ENCODE measurements around the gene CTDSPL. TPM values are rescaled to one million over a fixed set of nuclear protein-coding genes. Genes with fewer than 3 reads are reported as not detected.

Gene CTDSPL
- total and polyA plus RNA-seq, 2 donors, result 36.9 to 58.2 TPM

GRCh38 chr3:37862219-37862902 lies 681 bp downstream of the CTDSPL start:
- 4% methylated on average over 38 of the region's 38 CpGs for WGBS
- DNase-seq (ENCODE audit: extremely low spot score), result no peak
- Histone ChIP-seq H3K36me3 (ENCODE audit: insufficient read depth) (no peaks in the 10 kb centered on the region), H3K4me3 (ENCODE audit: low read depth, low read length) (peak overlapping the region; percentile 95), H3K27ac (ENCODE audit: low read depth) (peak overlapping the region; percentile 48), H3K4me1 (ENCODE audit: insufficient read depth) (peaks cover 4% of the 10 kb centered on the region)

- Histone ChIP-seq H3K4me1 (ENCODE audit: insufficient read depth) (peaks cover 4% of the 10 kb centered on the region), H3K36me3 (ENCODE audit: insufficient read depth) (no peaks in the 10 kb centered on the region), H3K27ac (ENCODE audit: low read depth) (peak overlapping the region; percentile 57), H3K4me3 (ENCODE audit: low read depth, low read length) (peak overlapping the region; percentile 95)
- 38% methylated on average over 13 of the region's 13 CpGs for WGBS
- no peak for DNase-seq (ENCODE audit: extremely low spot score)
Measured at GRCh38 chr3:37862903-37863815, 1.5 kb downstream of the CTDSPL start.

- 48% methylated on average over 5 of the region's 5 CpGs for WGBS
- Histone ChIP-seq H3K27ac (ENCODE audit: low read depth) (peak overlapping the region; percentile 6), H3K4me3 (ENCODE audit: low read depth, low read length) (no peak overlapping the region), H3K4me1 (ENCODE audit: insufficient read depth) (peaks cover 4% of the 10 kb centered on the region), H3K36me3 (ENCODE audit: insufficient read depth) (no peaks in the 10 kb centered on the region)
- DNase-seq (ENCODE audit: extremely low spot score), result no peak
Measured at GRCh38 chr3:37863949-37864822, 2.5 kb downstream of the CTDSPL start.

- no peak for DNase-seq (ENCODE audit: extremely low spot score)
- 39% methylated on average over 1 of the region's 1 CpG for WGBS
- Histone ChIP-seq H3K4me3 (ENCODE audit: low read depth, low read length) (no peak overlapping the region), H3K27ac (ENCODE audit: low read depth) (no peak overlapping the region), H3K4me1 (ENCODE audit: insufficient read depth) (peaks cover 4% of the 10 kb centered on the region), H3K36me3 (ENCODE audit: insufficient read depth) (no peaks in the 10 kb centered on the region)
Measured at GRCh38 chr3:37864904-37865303, 3.2 kb downstream of the CTDSPL start.

GRCh38 chr3:37867144-37867543 lies 5.5 kb downstream of the CTDSPL start:
- DNase-seq (ENCODE audit: extremely low spot score), result no peak
- Histone ChIP-seq H3K27ac (ENCODE audit: low read depth) (no peak overlapping the region), H3K4me1 (ENCODE audit: insufficient read depth) (peaks cover 4% of the 10 kb centered on the region), H3K36me3 (ENCODE audit: insufficient read depth) (no peaks in the 10 kb centered on the region), H3K4me3 (ENCODE audit: low read depth, low read length) (no peak overlapping the region)
- WGBS, result 95% methylated on average over 1 of the region's 1 CpG

- Histone ChIP-seq H3K4me3 (ENCODE audit: low read depth, low read length) (no peak overlapping the region), H3K27ac (ENCODE audit: low read depth) (no peak overlapping the region), H3K36me3 (ENCODE audit: insufficient read depth) (no peaks in the 10 kb centered on the region), H3K4me1 (ENCODE audit: insufficient read depth) (no peaks in the 10 kb centered on the region)
- 97% methylated on average over 3 of the region's 3 CpGs for WGBS
- DNase-seq (ENCODE audit: extremely low spot score), result no peak
Measured at GRCh38 chr3:37871858-37872257, 10.2 kb downstream of the CTDSPL start.

GRCh38 chr3:37872413-37873160 lies 10.9 kb downstream of the CTDSPL start:
- no peak overlapping the region for H3K4me3 ChIP-seq (ENCODE audit: low read depth, low read length)
- H3K36me3 ChIP-seq (ENCODE audit: insufficient read depth), result no peaks in the 10 kb centered on the region
- no peak overlapping the region for H3K27ac ChIP-seq (ENCODE audit: low read depth)
- DNase-seq (ENCODE audit: extremely low spot score), result no peak
- WGBS, result 95% methylated on average over 5 of the region's 5 CpGs
- no peaks in the 10 kb centered on the region for H3K4me1 ChIP-seq (ENCODE audit: insufficient read depth)

- no peak overlapping the region for H3K4me3 ChIP-seq (ENCODE audit: low read depth, low read length)
- H3K36me3 ChIP-seq (ENCODE audit: insufficient read depth), result no peaks in the 10 kb centered on the region
- no peak for DNase-seq (ENCODE audit: extremely low spot score)
- H3K4me1 ChIP-seq (ENCODE audit: insufficient read depth), result no peaks in the 10 kb centered on the region
- no peak overlapping the region for H3K27ac ChIP-seq (ENCODE audit: low read depth)
Measured at GRCh38 chr3:37876279-37876678, 14.6 kb downstream of the CTDSPL start.

GRCh38 chr3:37882711-37883110 lies 21.0 kb downstream of the CTDSPL start:
- Histone ChIP-seq H3K4me1 (ENCODE audit: insufficient read depth) (no peaks in the 10 kb centered on the region), H3K36me3 (ENCODE audit: insufficient read depth) (no peaks in the 10 kb centered on the region), H3K27ac (ENCODE audit: low read depth) (no peak overlapping the region), H3K4me3 (ENCODE audit: low read depth, low read length) (no peak overlapping the region)
- DNase-seq (ENCODE audit: extremely low spot score), result no peak
- 59% methylated on average over 3 of the region's 3 CpGs for WGBS

GRCh38 chr3:37885814-37886213 lies 24.1 kb downstream of the CTDSPL start:
- 64% methylated on average over 2 of the region's 2 CpGs for WGBS
- Histone ChIP-seq H3K4me1 (ENCODE audit: insufficient read depth) (no peaks in the 10 kb centered on the region), H3K27ac (ENCODE audit: low read depth) (no peak overlapping the region), H3K4me3 (ENCODE audit: low read depth, low read length) (no peak overlapping the region), H3K36me3 (ENCODE audit: insufficient read depth) (no peaks in the 10 kb centered on the region)
- DNase-seq (ENCODE audit: extremely low spot score), result no peak

GRCh38 chr3:37886395-37886794 lies 24.7 kb downstream of the CTDSPL start:
- WGBS, result 96% methylated on average over 1 of the region's 1 CpG
- H3K4me1 ChIP-seq (ENCODE audit: insufficient read depth), result no peaks in the 10 kb centered on the region
- H3K36me3 ChIP-seq (ENCODE audit: insufficient read depth), result no peaks in the 10 kb centered on the region
- H3K27ac ChIP-seq (ENCODE audit: low read depth), result no peak overlapping the region
- H3K4me3 ChIP-seq (ENCODE audit: low read depth, low read length), result no peak overlapping the region
- DNase-seq (ENCODE audit: extremely low spot score), result no peak

- Histone ChIP-seq H3K27ac (ENCODE audit: low read depth) (no peak overlapping the region), H3K4me1 (ENCODE audit: insufficient read depth) (no peaks in the 10 kb centered on the region), H3K36me3 (ENCODE audit: insufficient read depth) (no peaks in the 10 kb centered on the region), H3K4me3 (ENCODE audit: low read depth, low read length) (no peak overlapping the region)
- WGBS, result 86% methylated on average over 3 of the region's 3 CpGs
- no peak for DNase-seq (ENCODE audit: extremely low spot score)
Measured at GRCh38 chr3:37887062-37887461, 25.4 kb downstream of the CTDSPL start.

- Histone ChIP-seq H3K36me3 (ENCODE audit: insufficient read depth) (no peaks in the 10 kb centered on the region), H3K4me3 (ENCODE audit: low read depth, low read length) (no peak overlapping the region), H3K27ac (ENCODE audit: low read depth) (no peak overlapping the region), H3K4me1 (ENCODE audit: insufficient read depth) (no peaks in the 10 kb centered on the region)
- 81% methylated on average over 4 of the region's 4 CpGs for WGBS
- DNase-seq (ENCODE audit: extremely low spot score), result no peak
Measured at GRCh38 chr3:37887824-37888223, 26.1 kb downstream of the CTDSPL start.
